ENCODE measurements around the gene PRELID3B. TPM values are rescaled to one million over a fixed set of nuclear protein-coding genes. Genes with fewer than 3 reads are reported as not detected.

PRELID3B gene
- total and polyA plus RNA-seq, 2 of the 8 experiments (the other 6 are each of a cell fraction or from before 2014, with no cell fraction given): 8.1 to 50.5 TPM

DNA sequence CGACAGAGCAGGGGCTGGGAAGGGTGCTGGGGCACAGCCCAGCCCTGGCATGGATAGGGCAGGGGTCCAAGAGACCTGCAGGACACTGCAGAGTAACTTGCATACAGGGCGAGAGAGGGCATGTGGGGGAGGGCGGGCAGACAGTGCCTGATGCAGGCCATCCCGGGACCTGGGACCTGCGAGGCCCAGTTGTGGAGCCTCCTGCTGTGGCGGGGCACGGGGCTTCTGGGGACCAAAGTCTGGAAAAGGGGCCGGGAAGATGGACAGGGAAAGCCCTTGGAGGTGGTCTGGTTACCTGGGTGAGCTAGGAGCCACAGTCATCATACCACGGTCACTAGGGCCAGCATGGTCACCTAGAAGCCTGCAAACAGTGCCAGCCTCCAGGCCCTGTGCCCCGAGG is 23.8 kb downstream of the PRELID3B start:
- DNase-seq (ENCODE audit: low read depth in 1 of 2, low spot score in 2 of 2) (peak in 1 of 2 experiments; percentile 42), FAIRE-seq (no peak)
- 90% methylated on average over 10 of the region's 10 CpGs; no CpG with 5 or more reads in 1 of the 2 experiments for WGBS, 2 experiments (ENCODE audit: extremely low coverage in 1 of 2, insufficient coverage in 1 of 2, insufficient read length in 1 of 2, insufficient replicate concordance in 2 of 2, low coverage in 1 of 2, low lambda C conversion rate in 2 of 2, missing lambda C conversion rate in 1 of 2)
- H3K4me1 ChIP-seq (replicated peaks in 1 of 4; ENCODE audit: control insufficient read depth in 3 of 4, insufficient read depth in 4 of 4, low read length in 3 of 4): no peaks in the 10 kb centered on the region
- no peaks in the 10 kb centered on the region for H4K20me1 ChIP-seq (replicated peaks in 1 of 2; ENCODE audit: control insufficient read depth in 1 of 2, insufficient read depth in 2 of 2, low read length in 2 of 2)
- H3K79me2 ChIP-seq (ENCODE audit: control insufficient read depth in 1 of 2, insufficient read depth in 2 of 2, low read length in 2 of 2): no peaks in the 10 kb centered on the region
- H4K91ac ChIP-seq (replicated peaks; ENCODE audit: insufficient read length, low read length): no peak overlapping the region
- H3K27me3 ChIP-seq (replicated peaks in 1 of 4; ENCODE audit: control insufficient read depth in 3 of 4, extremely low read depth in 1 of 4, insufficient read depth in 3 of 4, low read length in 3 of 4): no peaks in the 10 kb centered on the region; a peak in 2 of 7 replicates
- H2AFZ ChIP-seq (ENCODE audit: low read length): no peak overlapping the region
- H3K79me1 ChIP-seq (ENCODE audit: low read depth, low read length): no peaks in the 10 kb centered on the region
- no peaks in the 10 kb centered on the region for H3K23me2 ChIP-seq (ENCODE audit: low read depth, low read length)
- no peak overlapping the region for H4K8ac ChIP-seq (ENCODE audit: extremely low read depth, insufficient read depth, low read length)
- CTCF ChIA-PET (ENCODE audit: partially characterized antibody): interaction anchor here (0.6 to 2.1 kb wide), 4 partner anchors 22 to 466 kb away, joined by 3 to 6 read pairs (median 4); no protein-coding TSS in a partner anchor
- POLR2A ChIA-PET (ENCODE audit: partially characterized antibody): no interaction called here
- H3K9ac ChIP-seq (replicated peaks in 1 of 4; ENCODE audit: extremely low read depth in 1 of 4, low read depth in 3 of 4, low read length in 3 of 4): no peak overlapping the region
- no peak overlapping the region for H3K4ac ChIP-seq (replicated peaks; ENCODE audit: insufficient read length, low read depth, low read length)
- no peak overlapping the region for H3K56ac ChIP-seq (replicated peaks; ENCODE audit: insufficient read length, low read depth, low read length)
- no peak overlapping the region for H3K14ac ChIP-seq (ENCODE audit: insufficient read length)
- H4K5ac ChIP-seq (ENCODE audit: insufficient read length, low read depth, low read length): no peak overlapping the region
- H2BK120ac ChIP-seq (replicated peaks; ENCODE audit: low read depth, low read length): no peak overlapping the region
- H3K36me3 ChIP-seq (ENCODE audit: control insufficient read depth in 2 of 4, insufficient read depth in 4 of 4, low read length in 3 of 4): no peaks in the 10 kb centered on the region
- H2BK5ac ChIP-seq (ENCODE audit: low read depth, low read length): no peak overlapping the region
- H3K18ac ChIP-seq (ENCODE audit: extremely low read depth, low read length): no peak overlapping the region
- no peak overlapping the region for H2BK12ac ChIP-seq (ENCODE audit: low read depth, low read length)
- no peak overlapping the region for H2AK5ac ChIP-seq (ENCODE audit: low read depth, low read length)
- H3K23ac ChIP-seq (ENCODE audit: insufficient read length): no peak overlapping the region
- H3K27ac ChIP-seq (ENCODE audit: low read depth, low read length): no peak overlapping the region
- no peak overlapping the region for H2BK20ac ChIP-seq (ENCODE audit: low read length)
- no peak overlapping the region for H3K4me2 ChIP-seq (ENCODE audit: insufficient read depth in 1 of 2, low read depth in 2 of 2, low read length in 2 of 2)
- no peak overlapping the region for H2BK15ac ChIP-seq (ENCODE audit: low read length)
- TF ChIP-seq SIX5 (IDR thresholded peaks at IDR 0.05; ENCODE audit: low read depth, low read length) (no peak), RXRA (IDR thresholded peaks at IDR 0.05; ENCODE audit: insufficient read depth, low read depth, low read length) (no peak), ATF3 (IDR thresholded peaks at IDR 0.05; ENCODE audit: insufficient read depth, low read depth, low read length) (no peak), NRF1 (IDR thresholded peaks at IDR 0.05; ENCODE audit: low read depth, low read length) (no peak), RBBP5 (IDR thresholded peaks at IDR 0.05; ENCODE audit: borderline replicate concordance, low read depth, low read length) (no peak), FOSL1 (IDR thresholded peaks at IDR 0.05; ENCODE audit: insufficient read depth, low read depth, low read length) (no peak), BCL11A (IDR thresholded peaks at IDR 0.05; ENCODE audit: low read depth in 2 of 2, low read length in 2 of 2) (no peak), CBX5 (IDR thresholded peaks at IDR 0.05; ENCODE audit: low read depth, low read length) (no peak), JUND (IDR thresholded peaks at IDR 0.05; ENCODE audit: low read length) (no peak), EP300 (IDR thresholded peaks at IDR 0.05; ENCODE audit: borderline replicate concordance in 1 of 2, low read depth in 2 of 2, low read length in 2 of 2) (no peak), KDM5A (IDR thresholded peaks at IDR 0.05; ENCODE audit: low read length) (no peak), EZH2 (IDR thresholded peaks at IDR 0.05; ENCODE audit: low read depth, low read length, severe bottlenecking) (no peak), TBP (IDR thresholded peaks at IDR 0.05; ENCODE audit: low read depth, low read length) (no peak), CREB1 (IDR thresholded peaks at IDR 0.05) (no peak)
- no peaks in the 10 kb centered on the region for H3K9me3 ChIP-seq (ENCODE audit: insufficient read depth in 2 of 2, low read depth in 1 of 2, low read length in 1 of 2)
- no peak overlapping the region for H3K4me3 ChIP-seq (ENCODE audit: extremely low read depth in 1 of 4, insufficient read depth in 2 of 4, low read depth in 3 of 4, low read length in 4 of 4)
